Measurements from ENCODE around the gene RANBP3.

DNA sequence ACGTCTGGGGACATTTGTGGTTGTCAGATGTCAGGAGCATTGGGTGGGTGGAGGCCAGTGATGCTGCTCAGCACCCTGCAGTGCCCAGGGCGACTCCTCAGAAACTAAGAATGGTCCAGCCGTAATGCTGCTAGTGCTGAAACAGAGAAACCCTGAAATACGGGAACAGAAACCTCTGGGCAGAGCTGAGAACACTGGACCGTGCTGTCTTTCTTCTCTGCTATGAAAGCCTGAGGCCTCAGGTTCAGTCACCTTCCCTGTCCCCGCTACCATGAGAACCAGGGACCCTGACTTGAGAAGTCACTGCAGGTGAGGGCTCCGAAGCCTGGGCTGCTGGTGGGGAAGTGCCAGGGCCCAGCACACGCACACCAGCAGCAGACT is 50.5 kb downstream of the RANBP3 start:
- TF ChIP-seq, protein P1, sequence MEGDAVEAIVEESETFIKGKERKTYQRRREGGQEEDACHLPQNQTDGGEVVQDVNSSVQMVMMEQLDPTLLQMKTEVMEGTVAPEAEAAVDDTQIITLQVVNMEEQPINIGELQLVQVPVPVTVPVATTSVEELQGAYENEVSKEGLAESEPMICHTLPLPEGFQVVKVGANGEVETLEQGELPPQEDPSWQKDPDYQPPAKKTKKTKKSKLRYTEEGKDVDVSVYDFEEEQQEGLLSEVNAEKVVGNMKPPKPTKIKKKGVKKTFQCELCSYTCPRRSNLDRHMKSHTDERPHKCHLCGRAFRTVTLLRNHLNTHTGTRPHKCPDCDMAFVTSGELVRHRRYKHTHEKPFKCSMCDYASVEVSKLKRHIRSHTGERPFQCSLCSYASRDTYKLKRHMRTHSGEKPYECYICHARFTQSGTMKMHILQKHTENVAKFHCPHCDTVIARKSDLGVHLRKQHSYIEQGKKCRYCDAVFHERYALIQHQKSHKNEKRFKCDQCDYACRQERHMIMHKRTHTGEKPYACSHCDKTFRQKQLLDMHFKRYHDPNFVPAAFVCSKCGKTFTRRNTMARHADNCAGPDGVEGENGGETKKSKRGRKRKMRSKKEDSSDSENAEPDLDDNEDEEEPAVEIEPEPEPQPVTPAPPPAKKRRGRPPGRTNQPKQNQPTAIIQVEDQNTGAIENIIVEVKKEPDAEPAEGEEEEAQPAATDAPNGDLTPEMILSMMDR (IDR thresholded peaks at IDR 0.05 in 2 of 3, conservative IDR thresholded peaks at IDR 0.05 in 1 of 3; ENCODE audit: borderline replicate concordance in 1 of 3, insufficient read depth in 1 of 3, low read depth in 2 of 3, low read length in 2 of 3) = no peak
- TF ChIP-seq ZFX (IDR thresholded peaks at IDR 0.05) (no peak), EZH2 (IDR thresholded peaks at IDR 0.05) (no peak), YY1 (IDR thresholded peaks at IDR 0.05; ENCODE audit: extremely low read depth, insufficient replicate concordance, low read depth, low read length) (no peak), EZH2phosphoT487 (IDR thresholded peaks at IDR 0.05; ENCODE audit: borderline replicate concordance) (no peak), FOSL1 (IDR thresholded peaks at IDR 0.05; ENCODE audit: low read depth) (no peak), RAD21 (IDR thresholded peaks at IDR 0.05; ENCODE audit: low read depth) (no peak), POLR2A (IDR thresholded peaks at IDR 0.05; ENCODE audit: borderline replicate concordance, extremely low read depth, insufficient read depth, insufficient read length) (no peak), ZNF274 (IDR thresholded peaks at IDR 0.05; ENCODE audit: low read depth, low read length) (no peak), POLR2AphosphoS5 (IDR thresholded peaks at IDR 0.05; ENCODE audit: low read depth, low read length) (no peak), ELF1 (IDR thresholded peaks at IDR 0.05; ENCODE audit: borderline replicate concordance, low read depth) (no peak), SIN3A (IDR thresholded peaks at IDR 0.05; ENCODE audit: low read depth) (no peak)
- TF ChIP-seq, protein P2, sequence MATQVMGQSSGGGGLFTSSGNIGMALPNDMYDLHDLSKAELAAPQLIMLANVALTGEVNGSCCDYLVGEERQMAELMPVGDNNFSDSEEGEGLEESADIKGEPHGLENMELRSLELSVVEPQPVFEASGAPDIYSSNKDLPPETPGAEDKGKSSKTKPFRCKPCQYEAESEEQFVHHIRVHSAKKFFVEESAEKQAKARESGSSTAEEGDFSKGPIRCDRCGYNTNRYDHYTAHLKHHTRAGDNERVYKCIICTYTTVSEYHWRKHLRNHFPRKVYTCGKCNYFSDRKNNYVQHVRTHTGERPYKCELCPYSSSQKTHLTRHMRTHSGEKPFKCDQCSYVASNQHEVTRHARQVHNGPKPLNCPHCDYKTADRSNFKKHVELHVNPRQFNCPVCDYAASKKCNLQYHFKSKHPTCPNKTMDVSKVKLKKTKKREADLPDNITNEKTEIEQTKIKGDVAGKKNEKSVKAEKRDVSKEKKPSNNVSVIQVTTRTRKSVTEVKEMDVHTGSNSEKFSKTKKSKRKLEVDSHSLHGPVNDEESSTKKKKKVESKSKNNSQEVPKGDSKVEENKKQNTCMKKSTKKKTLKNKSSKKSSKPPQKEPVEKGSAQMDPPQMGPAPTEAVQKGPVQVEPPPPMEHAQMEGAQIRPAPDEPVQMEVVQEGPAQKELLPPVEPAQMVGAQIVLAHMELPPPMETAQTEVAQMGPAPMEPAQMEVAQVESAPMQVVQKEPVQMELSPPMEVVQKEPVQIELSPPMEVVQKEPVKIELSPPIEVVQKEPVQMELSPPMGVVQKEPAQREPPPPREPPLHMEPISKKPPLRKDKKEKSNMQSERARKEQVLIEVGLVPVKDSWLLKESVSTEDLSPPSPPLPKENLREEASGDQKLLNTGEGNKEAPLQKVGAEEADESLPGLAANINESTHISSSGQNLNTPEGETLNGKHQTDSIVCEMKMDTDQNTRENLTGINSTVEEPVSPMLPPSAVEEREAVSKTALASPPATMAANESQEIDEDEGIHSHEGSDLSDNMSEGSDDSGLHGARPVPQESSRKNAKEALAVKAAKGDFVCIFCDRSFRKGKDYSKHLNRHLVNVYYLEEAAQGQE (IDR thresholded peaks at IDR 0.05; ENCODE audit: low read depth) = no peak
- TF ChIP-seq, protein P3, sequence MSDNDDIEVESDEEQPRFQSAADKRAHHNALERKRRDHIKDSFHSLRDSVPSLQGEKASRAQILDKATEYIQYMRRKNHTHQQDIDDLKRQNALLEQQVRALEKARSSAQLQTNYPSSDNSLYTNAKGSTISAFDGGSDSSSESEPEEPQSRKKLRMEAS (IDR thresholded peaks at IDR 0.05) = no peak

Data from HCT116 (cell line).